Activated CD4-positive, alpha-beta T cell treated with anti-CD3 and anti-CD28 coated beads for 1 hour (primary cell): ENCODE results near the gene VTCN1.
A peak's percentile ranks its signal among the peaks of the same experiment; 100 is the strongest.
"Not testable (repeated sequence)": the region's sequence is repeated elsewhere in the genome, so short reads cannot be mapped to it uniquely, and the experiment has no call there.

Source experiments
- DNase-seq: peaks from one replicate; pipeline ENCODE4 v3.0.0-alpha.2; 2020

Gene VTCN1

DNA sequence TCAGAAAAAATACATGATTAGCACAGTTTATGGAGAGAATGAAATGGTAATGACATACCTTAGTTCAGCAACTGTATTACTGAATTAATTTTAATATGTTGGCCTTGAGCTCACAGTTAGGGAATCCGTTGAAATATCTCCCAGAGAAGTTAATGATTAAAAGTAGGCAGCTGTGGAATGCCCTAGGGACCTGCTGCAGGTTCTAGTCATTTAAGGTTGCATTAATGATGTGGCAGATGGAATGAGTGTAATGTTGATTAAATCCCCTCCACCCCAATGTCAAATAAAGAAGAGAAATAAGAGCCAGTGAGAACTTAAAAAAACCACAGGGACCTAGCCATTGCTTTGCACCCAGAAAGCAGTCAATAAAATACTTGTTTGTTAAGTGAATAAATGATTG, 48.8 kb downstream of the VTCN1 start:
- DNase-seq = no peak

DNA sequence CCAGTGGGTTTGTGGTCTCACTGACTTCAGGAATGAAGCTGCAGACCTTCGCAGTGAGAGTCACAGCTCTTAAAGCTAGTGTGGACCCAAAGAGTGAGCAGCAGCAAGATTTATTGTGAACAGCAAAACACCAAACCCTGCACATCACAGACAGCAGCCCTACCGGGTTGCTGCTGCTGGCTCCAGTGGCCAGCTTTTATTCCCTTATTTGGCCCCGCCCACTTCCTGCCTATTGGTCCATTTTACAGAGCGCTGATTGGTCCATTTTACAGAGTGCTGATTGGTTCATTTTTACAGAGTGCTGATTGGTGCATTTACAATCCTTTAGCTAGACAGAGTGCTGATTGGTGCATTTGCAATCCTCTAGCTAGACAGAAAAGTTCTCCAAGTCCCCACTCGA, 59.4 kb downstream of the VTCN1 start:
- not testable (repeated sequence) for DNase-seq

DNA sequence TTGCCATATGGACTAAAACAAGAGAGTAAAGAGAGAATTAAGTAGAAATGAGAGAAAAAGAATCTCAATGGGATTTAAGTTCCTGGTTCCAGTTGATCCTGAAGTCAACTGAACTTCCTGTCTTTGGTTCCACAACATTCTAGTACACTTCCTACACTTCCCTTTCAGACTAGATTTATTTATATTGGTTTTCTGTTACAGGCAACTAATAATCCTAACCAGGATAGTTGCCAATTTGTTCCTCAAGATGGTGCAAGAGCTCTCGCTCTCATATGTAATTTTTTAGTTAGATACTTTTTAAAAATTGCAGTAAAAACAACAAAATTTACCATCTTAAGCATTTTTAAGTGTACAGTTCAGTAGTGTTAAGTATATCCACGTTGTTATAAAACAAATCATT, 60.4 kb downstream of the VTCN1 start:
- DNase-seq = no peak

DNA sequence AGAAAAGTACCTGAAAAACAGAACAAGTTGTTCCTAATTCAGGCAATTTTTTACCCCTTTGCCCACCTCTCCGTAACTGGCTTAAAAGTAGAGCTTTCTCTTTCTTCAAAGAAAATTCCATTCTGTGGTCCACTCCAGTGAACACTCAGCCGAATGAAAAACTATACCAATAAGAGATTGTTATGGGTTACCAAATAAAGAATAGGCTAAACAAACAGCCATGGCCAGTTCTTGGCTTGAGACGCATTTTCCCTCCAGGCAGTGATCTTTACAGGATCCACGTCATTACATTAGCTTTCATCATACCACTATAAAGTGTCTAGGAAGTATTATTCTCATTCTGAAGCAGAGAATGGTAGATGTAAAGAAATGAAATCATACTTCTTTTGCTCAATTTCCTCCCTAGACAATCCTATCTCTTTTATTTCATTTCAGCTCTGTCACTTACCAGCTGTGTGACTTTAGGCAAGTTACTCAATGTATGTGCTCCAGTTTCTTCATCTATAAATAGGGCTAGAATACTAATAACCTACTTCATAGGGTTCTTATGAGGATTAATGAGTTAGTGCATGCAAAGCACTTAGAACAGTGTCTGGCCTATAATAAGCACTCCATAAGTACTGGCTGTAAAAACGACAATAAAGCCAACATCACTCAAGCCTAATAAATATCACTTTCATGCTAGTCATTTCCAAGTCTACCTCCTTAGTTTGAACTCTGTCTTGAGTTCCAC, 62.7 kb downstream of the VTCN1 start:
- DNase-seq = no peak

DNA sequence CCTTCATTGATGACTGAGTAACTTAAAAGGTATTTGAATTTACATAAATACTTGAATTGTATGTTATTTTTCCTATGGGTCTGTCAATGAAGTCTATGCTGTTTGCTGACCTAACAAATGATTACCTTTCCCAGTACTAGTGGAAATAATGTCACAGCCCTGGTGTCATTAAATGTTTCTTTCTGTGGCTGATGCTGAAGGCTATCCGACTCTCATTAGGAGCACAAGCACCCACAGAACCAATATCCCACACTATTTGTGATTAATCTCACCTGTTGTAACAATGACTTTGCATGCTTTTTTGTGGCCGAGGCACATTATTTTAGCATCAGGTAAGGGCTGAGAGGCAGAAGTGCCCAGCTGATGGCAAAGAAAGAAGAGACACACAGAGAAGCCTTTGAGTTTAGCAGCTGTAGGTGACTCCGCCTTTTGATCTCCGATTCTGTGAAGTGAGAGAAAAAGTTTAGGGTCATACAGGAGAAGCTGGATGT, 63.3 kb downstream of the VTCN1 start:
- no peak for DNase-seq

DNA sequence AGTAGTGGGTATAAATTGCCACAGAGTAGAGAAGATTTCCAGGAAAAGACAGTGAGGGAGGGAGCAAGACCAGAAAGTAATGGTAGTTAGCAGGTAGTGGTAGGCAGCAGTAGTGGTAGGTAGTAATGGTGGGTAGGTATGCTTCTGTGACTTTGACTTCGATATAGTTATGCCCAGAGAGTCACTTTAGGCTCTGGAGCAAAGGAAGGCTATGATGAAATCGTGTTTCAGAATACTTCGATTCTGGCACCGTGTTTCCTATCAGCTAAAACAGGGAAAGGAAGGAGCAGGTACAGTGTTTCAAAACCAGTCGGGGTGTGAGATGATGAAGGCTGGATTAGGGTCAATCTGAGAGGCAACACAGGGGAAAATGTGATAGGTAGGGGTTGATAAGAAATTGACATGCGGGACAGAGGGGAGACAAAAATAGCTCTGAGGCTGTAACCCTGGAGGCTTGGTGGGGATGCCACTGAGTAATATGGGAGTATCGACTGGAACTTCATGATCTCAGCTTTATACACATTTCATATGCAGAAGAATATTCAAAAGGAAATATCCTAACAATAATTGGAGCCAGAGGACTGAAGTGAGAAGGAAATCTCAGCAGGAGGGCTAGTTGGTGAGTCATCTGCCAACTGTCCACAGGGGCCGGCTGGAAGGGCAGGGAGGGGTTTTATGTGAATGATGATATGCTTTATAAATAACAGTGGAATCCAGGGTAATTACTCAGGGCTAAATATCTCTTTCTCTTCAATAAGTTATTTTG, 64.0 kb downstream of the VTCN1 start:
- no peak for DNase-seq

DNA sequence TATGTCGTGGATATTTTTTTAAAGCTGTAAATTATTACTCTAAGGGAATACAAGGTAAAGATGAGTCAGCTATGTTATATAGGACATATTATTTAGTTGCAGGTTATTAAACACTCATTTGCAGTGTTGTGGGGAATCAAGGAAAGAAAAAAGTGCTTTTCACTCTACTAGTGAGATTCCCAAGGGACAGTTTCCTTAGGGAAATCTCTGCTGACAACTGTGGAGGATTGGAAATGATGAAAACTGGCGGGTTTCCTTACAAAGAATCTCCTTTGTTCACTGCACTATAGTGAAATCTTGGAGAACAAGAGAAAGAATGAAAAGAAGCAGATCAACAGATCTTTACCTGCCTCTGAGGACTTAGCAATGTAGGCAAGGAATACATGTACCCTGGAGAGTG, 64.7 kb downstream of the VTCN1 start:
- DNase-seq = no peak

DNA sequence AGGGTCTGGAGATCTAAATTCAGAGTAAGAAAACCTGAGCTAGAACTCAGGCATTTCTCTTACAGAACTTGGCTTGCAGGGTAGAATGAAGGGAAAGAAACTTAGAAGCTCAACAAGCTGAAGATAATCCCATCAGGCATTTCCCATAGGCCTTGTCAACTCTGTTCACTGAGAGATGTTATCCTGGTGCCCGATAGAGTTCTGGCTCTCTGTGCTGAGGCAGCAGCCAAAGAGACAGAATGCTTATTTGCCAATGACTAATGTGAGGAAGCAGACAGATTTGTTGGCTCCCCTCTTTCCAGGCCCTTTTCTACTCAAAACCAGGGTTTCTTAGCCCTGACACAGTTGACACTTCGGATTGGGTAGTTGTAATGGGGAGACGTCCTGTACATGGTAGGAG, 66.9 kb downstream of the VTCN1 start:
- DNase-seq = no peak

DNA sequence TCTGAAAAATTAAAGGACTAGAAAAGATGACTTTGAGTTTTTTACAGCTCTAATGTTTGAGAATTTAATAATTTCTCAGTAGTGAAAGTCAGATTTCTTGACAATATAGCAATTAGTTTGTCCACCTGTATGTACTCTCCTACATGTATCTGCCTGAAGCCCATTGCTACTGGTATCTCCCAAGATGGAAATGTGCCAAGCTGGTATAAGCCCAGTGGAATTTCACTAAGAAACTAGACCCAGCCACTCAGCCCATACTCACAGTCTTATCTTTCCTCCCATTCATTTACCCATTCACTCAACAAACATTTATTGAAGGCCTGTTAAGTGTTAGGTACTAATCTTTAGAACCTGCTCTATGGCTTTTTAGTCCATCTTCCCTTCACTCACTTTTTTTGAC, 67.6 kb downstream of the VTCN1 start:
- no peak for DNase-seq

DNA sequence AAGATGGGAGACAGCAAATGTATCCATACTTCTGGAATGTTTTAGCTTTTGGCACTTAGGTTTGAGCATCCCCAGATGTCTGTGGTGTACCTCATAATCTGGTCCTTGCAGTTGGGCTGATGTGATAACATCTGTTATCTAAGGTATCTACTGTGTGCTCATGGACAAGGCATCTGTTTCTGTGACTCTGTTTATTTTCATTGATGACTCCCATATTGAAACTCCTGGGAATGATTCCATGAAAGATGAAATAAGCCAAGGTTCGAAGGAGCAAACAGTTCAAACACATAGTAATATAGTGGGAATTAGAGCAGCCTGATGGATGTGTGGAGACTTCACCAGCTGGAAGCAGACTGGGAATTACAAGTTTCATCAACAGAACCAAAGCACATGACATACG, 68.5 kb downstream of the VTCN1 start:
- no peak for DNase-seq

DNA sequence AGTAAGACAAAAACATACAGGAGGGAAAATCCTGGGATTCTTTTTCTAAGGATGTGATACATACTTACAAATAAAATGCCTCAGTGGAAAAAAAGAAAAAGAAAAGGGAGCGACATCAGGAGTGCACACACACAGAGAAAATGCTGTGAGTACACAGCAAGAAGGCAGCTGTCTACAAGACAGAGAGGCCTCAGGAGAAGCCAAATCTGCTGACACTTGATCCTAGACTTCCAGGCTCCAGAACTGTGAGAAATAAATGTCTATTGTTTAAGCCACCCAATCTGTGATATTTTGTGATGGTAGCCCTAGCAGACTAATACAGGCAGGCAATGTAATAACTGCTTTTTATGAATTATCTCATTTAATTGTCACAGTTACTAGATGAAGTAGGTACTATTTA, 72.2 kb downstream of the VTCN1 start:
- no peak for DNase-seq

DNA sequence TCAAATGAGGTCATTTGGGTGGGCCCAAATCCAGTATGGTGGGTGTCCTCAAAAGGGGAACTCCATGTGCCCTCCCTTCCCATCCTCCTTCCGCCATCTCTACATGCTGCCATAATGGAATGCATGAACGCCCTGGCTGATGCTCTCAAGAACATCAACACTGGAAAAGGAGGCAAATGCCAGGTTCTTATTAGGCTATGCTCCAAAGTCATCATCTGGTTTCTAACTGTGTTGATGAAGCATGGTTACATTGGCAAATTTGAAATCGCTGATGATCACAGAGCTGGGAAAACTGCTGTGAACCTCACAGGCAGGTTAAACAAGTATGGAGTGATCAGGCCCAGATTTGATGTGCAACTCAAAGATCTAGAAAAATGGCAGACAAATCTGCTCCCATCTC, 72.6 kb downstream of the VTCN1 start:
- DNase-seq = no peak

DNA sequence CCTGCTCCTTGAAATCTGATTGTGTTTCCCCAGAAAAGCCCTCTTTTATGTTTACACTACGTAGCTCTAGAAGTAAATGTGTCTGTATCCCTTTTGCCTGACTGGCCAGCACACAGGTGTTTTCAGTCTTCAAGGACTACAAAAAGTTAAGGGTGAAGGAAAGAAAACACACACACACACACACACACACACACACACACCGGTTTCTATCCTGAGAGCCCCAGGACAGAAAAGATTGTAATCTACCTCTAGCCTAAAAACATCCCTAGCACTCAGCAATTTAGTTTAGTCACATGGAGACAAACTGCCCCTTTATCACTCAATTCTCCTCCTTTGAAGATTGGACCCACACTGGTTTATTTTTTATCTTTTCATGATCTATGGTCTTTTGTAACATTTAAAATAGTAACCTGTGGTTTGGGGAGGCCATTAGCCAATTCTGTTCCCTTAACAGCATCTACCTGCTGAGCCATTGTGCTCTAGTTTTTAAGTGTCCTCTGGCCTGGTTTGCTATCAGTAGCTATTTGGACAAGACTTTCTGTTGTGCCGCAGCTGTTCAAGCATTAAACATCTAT, 73.4 kb downstream of the VTCN1 start:
- no peak for DNase-seq

DNA sequence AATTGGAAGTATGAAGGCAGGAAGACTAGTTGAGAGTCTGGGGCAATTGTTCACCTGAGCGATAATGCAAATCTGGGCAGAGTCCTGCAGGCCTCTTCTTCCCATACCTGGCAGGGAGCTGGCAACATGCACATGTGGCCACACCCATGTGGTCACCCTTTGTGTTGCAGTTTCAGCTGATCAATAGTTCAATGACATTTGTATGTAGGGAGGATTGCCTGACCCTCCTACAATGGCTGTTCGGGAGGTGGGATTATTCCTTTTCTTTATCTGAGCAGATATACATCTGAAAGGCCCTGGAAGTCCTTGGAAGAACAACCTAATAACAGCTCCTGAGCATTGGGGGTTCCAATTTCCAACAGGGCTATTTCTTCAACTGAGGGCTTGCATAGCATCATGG, 74.0 kb downstream of the VTCN1 start:
- no peak for DNase-seq

DNA sequence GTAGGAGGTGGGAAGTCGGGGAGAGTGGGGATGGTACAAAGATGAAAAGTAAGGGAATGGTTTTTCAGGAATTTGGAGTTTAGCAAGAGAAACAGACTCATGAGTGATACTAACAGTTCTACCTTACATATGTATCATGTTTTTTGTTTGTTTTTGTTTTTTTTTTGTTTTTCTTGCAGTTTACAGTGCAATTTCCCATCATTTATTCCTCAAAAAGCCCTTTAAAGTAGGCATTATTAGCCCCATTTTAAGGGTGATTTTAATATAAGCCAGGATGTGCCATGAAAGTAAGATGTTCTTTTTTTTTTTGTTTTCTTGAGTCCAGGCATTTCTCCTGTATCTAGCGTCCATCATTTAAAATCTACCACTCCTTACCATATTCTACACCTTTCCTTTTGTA, 75.4 kb downstream of the VTCN1 start:
- no peak for DNase-seq

DNA sequence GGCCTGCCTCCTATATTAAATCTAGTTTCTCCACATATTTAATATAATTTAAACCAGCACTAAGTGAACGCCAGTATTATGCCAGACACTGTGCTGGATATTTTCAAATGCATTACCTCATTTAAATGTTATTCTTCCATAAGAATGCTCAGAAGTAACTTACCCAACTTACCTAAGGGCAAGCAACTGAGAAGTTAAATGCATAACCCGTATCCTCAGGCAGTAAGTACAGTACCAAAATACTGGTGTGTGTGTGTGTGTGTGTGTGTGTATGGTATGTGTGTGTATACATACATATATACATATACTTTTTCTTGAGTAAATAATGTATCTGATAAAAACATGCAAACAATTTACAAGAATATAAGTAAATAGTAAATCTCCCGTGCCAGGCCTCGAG, 80.2 kb downstream of the VTCN1 start:
- DNase-seq = no peak

DNA sequence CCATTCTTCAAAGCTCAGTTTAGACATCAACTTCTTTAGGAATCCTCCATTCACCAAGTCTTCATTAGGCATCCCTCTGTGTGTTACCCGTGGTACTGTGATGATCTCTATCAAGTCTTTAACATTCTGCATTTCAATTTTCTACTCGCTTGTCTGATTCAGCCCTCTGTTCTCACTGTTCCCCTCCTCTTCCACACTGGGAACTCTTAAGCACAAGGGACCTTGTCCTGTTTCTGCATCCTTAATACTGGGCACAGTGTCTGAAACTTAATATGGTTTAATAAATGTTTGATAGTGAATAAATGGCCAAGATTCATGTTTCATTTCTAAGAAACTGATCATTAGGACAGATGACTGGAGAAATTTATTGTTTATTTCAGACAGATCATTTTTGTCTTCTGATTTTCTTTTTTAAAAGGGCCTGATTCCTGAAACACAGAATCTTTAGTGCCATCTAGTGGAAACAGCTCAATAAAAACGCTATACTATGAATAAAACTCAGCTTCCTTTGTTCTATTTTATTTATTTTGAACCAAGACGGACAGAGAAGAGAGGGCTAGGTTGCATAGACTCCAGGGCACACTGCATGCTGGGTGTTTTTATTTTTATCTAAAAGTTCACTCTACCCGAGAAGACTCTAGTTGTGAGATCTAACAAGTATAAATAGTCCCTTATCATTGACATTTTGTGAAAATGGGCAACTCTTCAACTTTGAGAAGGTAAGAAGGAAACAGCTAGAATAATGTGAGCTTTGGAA, 82.2 kb downstream of the VTCN1 start:
- DNase-seq = no peak

DNA sequence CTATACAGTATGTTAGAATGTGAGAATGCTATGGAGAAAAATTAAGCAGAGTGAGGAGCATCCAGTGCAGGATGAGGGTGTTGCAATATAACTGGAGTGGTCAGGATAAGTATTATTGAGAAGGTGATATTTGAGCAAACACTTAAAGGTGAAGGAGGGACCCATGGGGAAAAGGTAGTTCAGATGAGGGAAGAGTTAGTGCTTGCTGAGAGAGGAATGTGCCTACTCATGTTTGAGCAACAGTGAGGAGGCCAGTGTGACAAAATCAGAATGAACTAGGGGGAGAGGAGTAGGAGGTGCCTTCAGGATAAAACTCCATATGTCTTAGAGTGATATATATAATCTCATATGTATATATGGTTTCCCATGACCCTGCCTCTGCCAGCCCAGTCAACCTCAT, 82.9 kb downstream of the VTCN1 start:
- DNase-seq = no peak

DNA sequence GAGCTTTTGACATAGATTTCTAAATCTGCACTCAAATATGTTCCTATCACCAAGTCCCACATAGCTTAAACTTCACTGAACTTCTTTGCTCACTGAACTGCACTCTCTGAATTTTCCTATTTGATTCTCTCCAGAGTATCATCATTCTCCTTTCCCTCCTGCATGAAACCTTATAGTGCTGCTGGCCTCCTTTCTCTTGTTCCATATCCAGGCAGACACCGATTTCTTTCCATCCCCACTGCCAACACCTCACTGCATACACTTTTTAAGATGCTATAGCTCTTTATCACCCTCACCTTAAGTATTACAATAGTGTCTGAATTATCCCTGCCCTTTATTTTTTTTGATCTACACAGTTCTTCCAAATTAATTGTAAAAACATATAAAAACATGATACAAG, 86.1 kb downstream of the VTCN1 start:
- no peak for DNase-seq

DNA sequence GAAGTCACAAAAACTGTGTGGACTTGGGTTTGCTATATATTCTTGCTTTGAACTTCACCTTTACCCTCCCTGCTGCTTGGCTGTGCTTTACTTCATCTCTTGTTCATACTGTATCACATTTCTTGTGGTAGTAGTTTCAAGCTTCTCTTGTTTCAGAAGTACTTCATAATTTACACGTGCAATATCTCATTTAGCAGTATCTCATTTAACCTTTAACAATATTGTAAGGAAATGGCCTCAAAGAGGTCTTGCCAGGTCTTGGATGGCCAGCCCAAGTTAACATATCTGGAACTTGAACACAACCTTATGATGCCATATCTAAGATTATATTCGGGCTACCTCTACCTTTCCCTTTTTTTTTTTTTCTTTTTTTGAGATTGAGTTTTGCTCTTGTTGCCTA, 87.5 kb downstream of the VTCN1 start:
- DNase-seq = no peak

DNA sequence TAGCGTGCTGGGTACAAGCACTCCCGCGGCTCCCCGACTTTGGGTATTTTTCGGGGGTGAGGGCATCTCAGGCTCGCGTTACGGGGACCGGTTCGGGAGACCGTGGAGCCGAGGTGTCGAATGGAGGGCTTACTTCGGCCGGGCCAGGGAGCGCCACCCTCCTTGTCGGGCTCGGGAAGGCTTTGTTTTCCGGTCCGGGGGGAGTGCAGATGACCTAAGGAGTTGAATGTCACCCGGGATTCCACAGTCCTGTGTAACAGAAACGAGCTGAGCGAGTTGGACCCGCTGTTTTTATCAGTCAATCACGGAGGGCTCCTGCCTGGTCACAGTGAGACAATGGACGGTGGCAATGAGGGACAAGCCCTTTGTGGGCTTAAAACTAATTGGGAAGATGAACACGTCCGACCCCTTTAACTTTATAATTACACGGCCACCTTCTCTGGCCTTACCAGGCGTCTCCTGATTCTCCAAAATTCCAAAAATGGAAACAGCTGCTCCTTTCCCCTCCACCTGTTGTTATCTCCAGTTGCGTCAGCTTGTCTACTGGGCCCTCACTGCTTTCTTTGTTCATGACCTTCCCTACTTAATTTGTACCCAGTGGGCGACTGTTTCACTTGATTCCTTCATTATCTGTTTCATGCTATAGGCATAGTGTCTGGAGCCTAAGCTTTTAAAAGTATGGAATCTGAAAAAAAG, 88.2 kb downstream of the VTCN1 start:
- no peak for DNase-seq

DNA sequence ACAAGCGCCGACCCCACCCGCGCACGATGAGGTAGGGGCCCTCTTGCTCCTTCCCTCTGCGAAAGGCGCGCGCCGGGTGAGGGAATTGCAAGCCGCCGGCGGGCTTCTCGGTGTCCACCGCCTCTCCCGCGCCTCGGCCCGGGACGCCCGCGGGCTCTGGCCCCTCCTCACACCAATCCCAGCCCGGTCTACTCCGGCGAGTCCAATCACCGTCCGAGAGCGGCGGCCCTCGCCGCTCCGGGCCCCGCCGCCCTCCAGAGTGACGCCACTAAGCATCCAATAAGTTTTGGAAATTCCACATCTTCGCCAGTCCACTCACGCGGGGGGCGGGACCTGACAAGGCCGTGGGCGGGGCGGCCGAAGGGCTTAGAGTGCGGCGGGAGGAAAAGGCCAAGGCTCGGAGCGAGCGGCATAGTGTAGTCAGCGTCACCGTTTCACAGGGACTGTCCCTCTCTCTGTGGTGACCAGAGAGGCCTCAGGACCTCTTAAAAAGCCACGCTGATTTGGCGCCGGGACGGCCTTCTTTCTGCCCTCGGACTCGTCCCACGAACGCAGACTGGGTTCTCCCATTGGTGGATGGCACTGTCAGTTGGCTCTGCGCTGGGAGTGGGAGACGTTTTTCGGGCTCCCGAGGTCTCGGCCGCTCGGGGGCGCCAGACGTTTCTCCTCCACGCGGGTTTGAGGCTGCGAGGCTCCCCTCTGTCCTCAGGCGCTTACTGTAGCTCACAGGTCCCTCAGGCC, 89.0 kb downstream of the VTCN1 start, which contains the start of gene TRIM45:
Gene TRIM45 (minus strand): TSS at position 161 of the 741 bp plus-strand sequence. CDS start 548 bp downstream, outside the sequence.
- peak; percentile 71 for DNase-seq
